Transverse colon (tissue), 4 donors: ENCODE data around the gene PPID. TPM values are rescaled to one million over a fixed set of nuclear protein-coding genes. Genes with fewer than 3 reads are reported as not detected.

Experiments
- DNase-seq: peaks from one replicate; pipeline ENCODE4 v3.0.0-alpha.2; 2019
- H3K27ac ChIP-seq, 4 donors: fragments of 200-600 bp; sonication (generic); 2 replicates each; pipeline ENCODE4 v1.5.1; 2016 to 2018; ENCODE audit warnings: inconsistent platforms in 4 of 4
- H3K27me3 ChIP-seq: fragments of 200-600 bp; sonication (generic); 2 replicates; pipeline ENCODE4 v1.5.1; 2017; ENCODE audit warnings: inconsistent platforms
- H3K36me3 ChIP-seq, 4 donors: fragments of 200-600 bp; sonication (generic); 2 replicates each; pipeline ENCODE4 v1.5.1; 2017 to 2019; ENCODE audit warnings: inconsistent platforms in 4 of 4
- H3K4me1 ChIP-seq, 4 donors: fragments of 200-600 bp; sonication (generic); 2 replicates each; pipeline ENCODE4 v1.5.1; 2017 to 2020; ENCODE audit warnings: inconsistent platforms in 4 of 4
- H3K4me3 ChIP-seq, 4 donors: fragments of 200-600 bp; sonication (generic); 1 replicate in 1 of 4; 2 replicates in 3 of 4; pipeline versions ENCODE4 v1.5.1 to v1.6.1; 2017 to 2019; ENCODE audit warnings: inconsistent platforms in 4 of 4
- H3K9me3 ChIP-seq, 2 donors: fragments of 200-600 bp; sonication (generic); 2 replicates each; pipeline ENCODE4 v1.5.1; 2017 to 2019; ENCODE audit warnings: inconsistent platforms in 2 of 2
- CTCF ChIP-seq, 5 experiments: fragments of 200-600 bp in 3 of 5; fragments of 450-650 bp in 2 of 5; sonication (generic) in 3 of 5; IDR thresholded peaks; 1 replicate in 2 of 5; 2 replicates in 3 of 5; pipeline ENCODE4 v1.5.1; 2016 to 2017; ENCODE audit warnings: antibody characterized with exemption in 5 of 5, inconsistent platforms in 3 of 5, mild to moderate bottlenecking in 2 of 5, moderate library complexity in 1 of 5
- EP300 ChIP-seq: sonication (generic); formaldehyde crosslinking; IDR thresholded peaks from one replicate; pipeline ENCODE4 v1.6.1; 2017; ENCODE audit warnings: antibody characterized with exemption, low read depth
- POLR2A ChIP-seq: fragments of 450-650 bp; IDR thresholded peaks from one replicate; pipeline ENCODE4 v1.6.1; 2016; ENCODE audit warnings: antibody characterized with exemption, mild to moderate bottlenecking, moderate library complexity
- POLR2AphosphoS5 ChIP-seq, 3 donors: sonication (generic); formaldehyde crosslinking; IDR thresholded peaks; one replicate each; pipeline ENCODE4 v1.6.1; 2016; ENCODE audit warnings: antibody characterized with exemption in 3 of 3
- WGBS, 2 donors: methylation state at CpG; one replicate each; pipeline ENCODE4 v1.1.5; 2018; ENCODE audit warnings: low coverage in 1 of 2; 5-methylcytosine and 5-hydroxymethylcytosine counted together
- in situ Hi-C, 4 donors: fragments of 200-750 bp; cut with MboI; loops; one replicate each; pipeline versions ENCODE4 v1.15.0 to v1.15.1; 2017; ENCODE audit warnings: low sequenced_read_pairs in 3 of 4, low pct_ligation_motif_present in 1 of 4, low pct_unique_long_range_greater_than_20kb in 1 of 4
- intact Hi-C: fragments of 100-400 bp; cut with DNase I; formaldehyde crosslinking; loops from one replicate; pipeline ENCODE4 v1.15.1; 2023; ENCODE audit warnings: low total_unique reads
- total RNA-seq, 4 donors: library from RNA; depleted of rRNA; stranded (reverse); fragments of >200 nt; gene quantifications; one replicate each; pipeline ENCODE4 v1.1.0, GENCODE V29; 2016

The PPID gene
- total RNA-seq, 4 donors from 2014 or later, result 7.9 to 21.8 (median 12.8) TPM

GRCh38 chr4:158710814-158711213, 12.4 kb downstream of the PPID start:
- in situ Hi-C loops, result loop anchor here in 1 of 4 donors (25.0 kb wide), 1 partner anchor 476 kb away; no protein-coding TSS in a partner anchor
- Histone ChIP-seq H3K4me3 (no peak overlapping the region), H3K36me3 (peaks cover 0 to 78% (median 32%) of the 10 kb centered on the region in 4 donors), H3K9me3 (no peaks in the 10 kb centered on the region), H3K27me3 (no peaks in the 10 kb centered on the region), H3K4me1 (no peaks in the 10 kb centered on the region), H3K27ac (no peak overlapping the region)
- TF ChIP-seq EP300 (no peak), POLR2AphosphoS5 (IDR thresholded peaks at IDR 0.05) (no peak)
- WGBS, 2 donors, result 71 to 86% methylated on average over 1 of the region's 1 CpG
- intact Hi-C loops, result no loop called here
- no peak for DNase-seq

GRCh38 chr4:158704274-158704673, 18.9 kb downstream of the PPID start:
- H3K4me3 ChIP-seq, result no peak overlapping the region
- 91 to 94% methylated on average over 4 of the region's 4 CpGs for WGBS, 2 donors
- intact Hi-C loops (no loop called here), in situ Hi-C loops (loop anchor here in 1 of 4 donors (25.0 kb wide), 1 partner anchor 483 kb away; no protein-coding TSS in a partner anchor)
- peaks cover 0 to 39% (median 13%) of the 10 kb centered on the region in 4 donors for H3K36me3 ChIP-seq
- H3K27me3 ChIP-seq, result no peaks in the 10 kb centered on the region
- H3K27ac ChIP-seq, result no peak overlapping the region
- no peaks in the 10 kb centered on the region for H3K9me3 ChIP-seq
- TF ChIP-seq POLR2AphosphoS5 (IDR thresholded peaks at IDR 0.05), result no peak
- TF ChIP-seq EP300, result no peak
- no peak for TF ChIP-seq CTCF (IDR thresholded peaks at IDR 0.05)
- TF ChIP-seq POLR2A, result no peak
- no peaks in the 10 kb centered on the region for H3K4me1 ChIP-seq
- no peak for DNase-seq

- H3K27me3 ChIP-seq, result no peaks in the 10 kb centered on the region
- H3K4me3 ChIP-seq, result no peak overlapping the region
- intact Hi-C loops, result no loop called here
- no peaks in the 10 kb centered on the region for H3K4me1 ChIP-seq
- peaks cover 0 to 24% (median 9%) of the 10 kb centered on the region in 4 donors for H3K36me3 ChIP-seq
- in situ Hi-C loops, result no loop called here
- no peak for DNase-seq
- TF ChIP-seq EP300 (no peak), POLR2A (no peak), CTCF (IDR thresholded peaks at IDR 0.05) (no peak), POLR2AphosphoS5 (IDR thresholded peaks at IDR 0.05) (no peak)
- 66 to 67% methylated on average over 1 of the region's 1 CpG for WGBS, 2 donors
- no peaks in the 10 kb centered on the region for H3K9me3 ChIP-seq
- H3K27ac ChIP-seq, result no peak overlapping the region
Observed at GRCh38 chr4:158688813-158689212, 34.4 kb downstream of the PPID start.

- no peak for DNase-seq
- Histone ChIP-seq H3K4me1 (peaks cover 0 to 8% (median 0%) of the 10 kb centered on the region in 4 donors), H3K4me3 (no peak overlapping the region), H3K27me3 (no peaks in the 10 kb centered on the region), H3K9me3 (no peaks in the 10 kb centered on the region), H3K27ac (no peak overlapping the region), H3K36me3 (peaks cover 0 to 11% (median 4%) of the 10 kb centered on the region in 4 donors)
- in situ Hi-C loops (no loop called here), intact Hi-C loops (no loop called here)
- WGBS, 2 donors, result 33 to 56% methylated on average over 2 of the region's 2 CpGs
- TF ChIP-seq EP300, result no peak
- TF ChIP-seq CTCF (IDR thresholded peaks at IDR 0.05), result no peak
- TF ChIP-seq POLR2A, result no peak
- TF ChIP-seq POLR2AphosphoS5 (IDR thresholded peaks at IDR 0.05), result no peak
Observed at GRCh38 chr4:158682066-158682465, 41.1 kb downstream of the PPID start.

- intact Hi-C loops (no loop called here), in situ Hi-C loops (no loop called here)
- Histone ChIP-seq H3K27ac (no peak overlapping the region), H3K27me3 (no peaks in the 10 kb centered on the region), H3K9me3 (no peaks in the 10 kb centered on the region), H3K4me1 (peaks cover 0 to 8% (median 0%) of the 10 kb centered on the region in 4 donors), H3K4me3 (no peak overlapping the region), H3K36me3 (peaks cover 0 to 11% (median 4%) of the 10 kb centered on the region in 4 donors)
- DNase-seq, result no peak
- TF ChIP-seq POLR2AphosphoS5 (IDR thresholded peaks at IDR 0.05) (no peak), EP300 (no peak), POLR2A (no peak), CTCF (IDR thresholded peaks at IDR 0.05) (no peak)
- 38 to 55% methylated on average over 1 of the region's 1 CpG for WGBS, 2 donors
Observed at GRCh38 chr4:158681629-158682028, 41.6 kb downstream of the PPID start.
